ENCODE results near the gene RPS6KA1. TPM values are rescaled to one million over a fixed set of nuclear protein-coding genes. Genes with fewer than 3 reads are reported as not detected.
A peak's percentile ranks its signal among the peaks of the same experiment; 100 is the strongest.

Gene RPS6KA1
- total RNA-seq, 2 donors from 2014 or later: 174 to 198 TPM

DNA sequence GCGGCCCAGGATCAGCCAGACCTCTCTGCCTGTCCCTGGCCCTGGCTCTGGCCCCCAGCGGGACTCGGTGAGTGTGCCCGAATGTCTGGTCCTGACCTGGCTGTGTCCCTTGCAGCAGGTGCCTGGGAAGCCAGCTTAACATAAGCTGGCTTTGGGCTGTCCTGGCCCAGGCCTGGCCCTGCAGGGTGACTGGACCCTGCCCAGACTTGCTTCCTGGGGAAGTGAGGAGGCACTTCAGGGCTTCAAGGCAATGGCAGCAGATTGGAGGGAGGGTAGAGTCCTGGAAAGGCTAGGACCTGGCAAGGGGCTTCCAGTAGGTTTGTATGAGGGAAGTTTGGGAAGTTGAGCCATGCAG is 16.4 kb downstream of the RPS6KA1 start:
- Histone ChIP-seq H3K9ac (ENCODE audit: low read depth in 2 of 2, low read length in 2 of 2) (peak overlapping the region; percentile 38 to 62), H3K9me3 (no peaks in the 10 kb centered on the region), H3K4me3 (peak overlapping the region; percentile 35), H3K36me3 (peaks cover 2% of the 10 kb centered on the region), H3K4me1 (no peaks in the 10 kb centered on the region), H3K27ac (peak overlapping the region; percentile 15), H3K27me3 (no peaks in the 10 kb centered on the region)
- no peak for DNase-seq
- no peak for TF ChIP-seq CTCF (IDR thresholded peaks at IDR 0.05)
- intact Hi-C loops (cut with DNase I): no loop called here

DNA sequence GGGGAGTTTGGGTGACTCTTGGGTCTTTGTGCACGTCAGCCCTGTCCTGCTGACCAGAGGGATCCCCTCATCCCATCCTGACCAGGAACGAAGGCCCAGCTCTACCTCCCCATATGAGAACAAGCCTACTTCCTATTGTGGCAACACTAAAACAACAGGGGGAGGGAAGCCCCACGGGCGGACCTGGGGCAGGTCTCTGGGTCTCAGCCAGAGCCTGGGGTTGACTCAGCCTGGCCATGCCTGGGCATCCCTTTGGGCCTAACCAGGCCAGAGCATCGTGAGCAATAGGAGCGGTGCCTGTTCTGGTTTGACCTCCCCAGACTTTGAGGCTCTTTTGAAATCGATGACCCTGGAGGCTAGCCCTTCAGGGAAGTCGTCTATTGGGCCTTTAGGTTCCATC is 16.8 kb downstream of the RPS6KA1 start:
- Histone ChIP-seq H3K36me3 (peaks cover 7% of the 10 kb centered on the region), H3K4me3 (peak overlapping the region; percentile 35), H3K27me3 (no peaks in the 10 kb centered on the region), H3K27ac (peak overlapping the region; percentile 15), H3K4me1 (no peaks in the 10 kb centered on the region), H3K9me3 (no peaks in the 10 kb centered on the region), H3K9ac (ENCODE audit: low read depth in 2 of 2, low read length in 2 of 2) (peak overlapping the region; percentile 35 to 38)
- TF ChIP-seq CTCF (IDR thresholded peaks at IDR 0.05): no peak
- intact Hi-C loops (cut with DNase I): no loop called here
- DNase-seq: no peak

DNA sequence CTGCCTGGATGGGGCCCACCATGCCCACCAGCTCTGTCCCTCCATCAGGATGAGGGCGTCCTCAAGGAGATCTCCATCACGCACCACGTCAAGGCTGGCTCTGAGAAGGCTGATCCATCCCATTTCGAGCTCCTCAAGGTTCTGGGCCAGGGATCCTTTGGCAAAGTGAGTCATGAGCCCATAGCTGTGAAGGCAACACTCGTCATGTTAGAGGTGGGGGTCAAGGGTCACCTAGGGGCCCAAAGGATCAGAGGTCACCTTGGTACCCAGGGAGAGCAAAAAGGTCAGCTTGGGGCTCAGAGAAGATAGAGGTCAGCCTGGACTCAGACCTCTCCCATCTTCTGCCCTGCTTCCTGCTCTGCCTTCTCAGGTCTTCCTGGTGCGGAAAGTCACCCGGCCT is 17.3 kb downstream of the RPS6KA1 start:
- Histone ChIP-seq H3K27ac (no peak overlapping the region), H3K9ac (ENCODE audit: low read depth in 2 of 2, low read length in 2 of 2) (peak overlapping the region in 1 of 2 donors; percentile 35), H3K4me3 (no peak overlapping the region), H3K36me3 (peaks cover 8% of the 10 kb centered on the region), H3K27me3 (no peaks in the 10 kb centered on the region), H3K9me3 (no peaks in the 10 kb centered on the region), H3K4me1 (no peaks in the 10 kb centered on the region)
- DNase-seq: no peak
- intact Hi-C loops (cut with DNase I): no loop called here
- no peak for TF ChIP-seq CTCF (IDR thresholded peaks at IDR 0.05)

- Histone ChIP-seq H3K27ac (no peak overlapping the region), H3K36me3 (peaks cover 8% of the 10 kb centered on the region), H3K9ac (ENCODE audit: low read depth in 2 of 2, low read length in 2 of 2) (no peak overlapping the region), H3K27me3 (no peaks in the 10 kb centered on the region), H3K4me3 (no peak overlapping the region), H3K4me1 (no peaks in the 10 kb centered on the region), H3K9me3 (no peaks in the 10 kb centered on the region)
- DNase-seq: no peak
- intact Hi-C loops (cut with DNase I): no loop called here
- TF ChIP-seq CTCF (IDR thresholded peaks at IDR 0.05): no peak
These were observed 19.3 kb downstream of the RPS6KA1 start for GRCh38 chr1:26548841-26549240.

- TF ChIP-seq CTCF (IDR thresholded peaks at IDR 0.05): no peak
These were observed 21.4 kb downstream of the RPS6KA1 start for GRCh38 chr1:26550946-26551345.

GRCh38 chr1:26552720-26553119 is 23.2 kb downstream of the RPS6KA1 start:
- Histone ChIP-seq H3K4me1 (no peaks in the 10 kb centered on the region), H3K36me3 (peaks cover 14% of the 10 kb centered on the region), H3K4me3 (no peak overlapping the region), H3K9me3 (no peaks in the 10 kb centered on the region), H3K27me3 (no peaks in the 10 kb centered on the region), H3K27ac (no peak overlapping the region), H3K9ac (ENCODE audit: low read depth in 2 of 2, low read length in 2 of 2) (no peak overlapping the region)
- intact Hi-C loops (cut with DNase I): no loop called here
- no peak for TF ChIP-seq CTCF (IDR thresholded peaks at IDR 0.05)
- no peak for DNase-seq

More at GRCh38 chr1:26550946-26551345, 21.4 kb downstream of the RPS6KA1 start:
- intact Hi-C loops (cut with DNase I): no loop called here
- H3K36me3 ChIP-seq: peaks cover 11% of the 10 kb centered on the region
- no peak overlapping the region for H3K27ac ChIP-seq
- no peak overlapping the region for H3K4me3 ChIP-seq
- no peaks in the 10 kb centered on the region for H3K9me3 ChIP-seq
- H3K4me1 ChIP-seq: no peaks in the 10 kb centered on the region
- DNase-seq: no peak
- no peak overlapping the region for H3K9ac ChIP-seq (ENCODE audit: low read depth in 2 of 2, low read length in 2 of 2)
- no peaks in the 10 kb centered on the region for H3K27me3 ChIP-seq
